ENCODE results near the gene EIF4G2.
"Not testable (repeated sequence)": the region's sequence is repeated elsewhere in the genome, so short reads cannot be mapped to it uniquely, and the experiment has no call there.

Gene EIF4G2

DNA sequence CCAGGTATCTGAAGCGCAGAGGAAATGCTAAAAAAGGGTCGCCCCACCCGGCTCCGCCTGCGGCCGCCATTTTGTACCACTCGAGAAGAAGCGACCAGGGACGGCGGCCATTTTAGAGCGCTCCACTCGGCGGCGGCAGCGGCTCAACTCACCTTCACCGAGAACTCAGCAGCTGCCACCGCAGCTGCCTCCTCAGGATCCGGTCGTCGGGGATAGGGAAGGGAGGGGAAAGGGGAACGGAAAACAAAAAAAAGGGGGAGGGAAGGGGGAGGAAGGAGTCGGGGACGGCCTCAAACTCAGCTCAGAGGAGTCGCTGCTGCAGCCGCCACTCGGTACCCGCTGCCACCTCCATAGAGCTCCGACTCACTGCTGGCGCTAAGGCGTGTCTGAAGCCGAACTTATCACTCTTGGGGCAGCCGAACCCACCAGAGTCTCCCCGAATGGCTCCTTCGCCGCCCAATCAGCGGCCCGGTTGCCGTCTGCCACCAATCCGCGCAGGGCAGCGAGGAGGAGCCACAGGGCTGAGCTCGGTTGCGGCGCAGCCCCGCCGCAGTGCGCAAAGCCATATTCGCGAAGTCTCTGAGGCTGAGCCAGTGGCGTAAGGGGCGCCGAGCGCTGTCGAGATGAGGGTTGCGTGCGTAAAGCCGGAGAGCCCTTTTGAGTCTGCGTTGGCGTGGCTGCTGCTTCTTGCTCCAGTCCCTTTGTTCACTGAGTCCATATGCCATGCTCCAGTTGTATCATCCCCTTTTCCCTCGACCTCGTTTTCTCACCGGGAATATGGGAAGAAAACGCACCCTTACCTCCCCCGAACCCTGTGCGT lies at the start of gene EIF4G2:
TSS of gene EIF4G2 (minus strand) at position 374 of the 820 bp plus-strand sequence.
- DNase-seq (ENCODE audit: low spot score) = peak; percentile 99

DNA sequence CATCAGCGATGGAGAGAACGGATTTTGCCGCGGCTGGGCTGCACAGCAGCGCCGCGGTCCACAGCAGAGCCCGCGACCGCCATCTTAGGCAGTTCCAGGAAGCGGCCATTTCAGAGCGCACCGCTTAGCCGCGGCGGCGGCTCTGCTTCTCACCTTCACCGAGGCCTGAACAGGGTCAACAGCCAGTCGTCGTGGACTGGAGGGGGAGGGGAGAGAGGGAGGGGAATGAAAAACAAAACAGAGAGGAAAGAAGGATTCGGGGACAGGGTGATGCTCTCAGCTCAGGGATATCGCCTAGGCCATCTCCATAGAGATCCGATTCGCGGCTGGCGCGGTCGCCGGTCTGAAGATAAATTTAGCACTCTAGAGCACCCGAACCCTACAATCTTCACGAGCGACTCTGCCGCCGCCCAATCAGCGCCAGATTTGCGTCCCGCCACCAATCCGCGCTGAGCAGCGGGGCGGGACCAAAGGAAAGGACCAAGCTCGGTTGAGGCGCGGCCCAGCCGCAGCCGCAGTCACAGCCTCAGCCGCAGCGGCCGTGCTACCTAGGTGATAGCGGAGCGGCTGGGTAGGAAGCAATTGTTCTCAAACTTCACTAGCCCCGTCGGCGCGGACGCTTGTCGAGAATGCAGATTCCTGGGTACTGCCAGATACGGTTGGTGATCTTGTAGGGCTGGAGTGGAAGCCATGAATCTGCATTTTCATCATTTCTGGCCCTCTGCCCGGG lies 49.1 kb upstream of the EIF4G2 start, which contains the start of gene ZBED5:
TSS of gene ZBED5 (minus strand) at position 345 of the 730 bp plus-strand sequence. CDS start 3,108 bp downstream, outside the sequence.
- peak; percentile 99 for DNase-seq (ENCODE audit: low spot score)

DNA sequence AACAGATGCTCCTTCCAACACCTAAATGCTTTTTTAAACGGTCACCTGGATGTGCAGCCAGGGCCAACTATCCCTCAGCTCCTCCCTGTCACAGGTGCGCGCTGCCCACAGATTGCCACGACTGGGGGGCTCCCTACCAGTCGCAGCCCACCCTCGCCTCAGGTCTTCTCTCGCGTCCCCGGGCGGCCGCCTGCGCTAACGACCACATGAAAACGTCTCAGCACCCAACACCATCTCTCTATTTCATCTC lies 48.7 kb upstream of the EIF4G2 start:
- DNase-seq (ENCODE audit: low spot score) = no peak

DNA sequence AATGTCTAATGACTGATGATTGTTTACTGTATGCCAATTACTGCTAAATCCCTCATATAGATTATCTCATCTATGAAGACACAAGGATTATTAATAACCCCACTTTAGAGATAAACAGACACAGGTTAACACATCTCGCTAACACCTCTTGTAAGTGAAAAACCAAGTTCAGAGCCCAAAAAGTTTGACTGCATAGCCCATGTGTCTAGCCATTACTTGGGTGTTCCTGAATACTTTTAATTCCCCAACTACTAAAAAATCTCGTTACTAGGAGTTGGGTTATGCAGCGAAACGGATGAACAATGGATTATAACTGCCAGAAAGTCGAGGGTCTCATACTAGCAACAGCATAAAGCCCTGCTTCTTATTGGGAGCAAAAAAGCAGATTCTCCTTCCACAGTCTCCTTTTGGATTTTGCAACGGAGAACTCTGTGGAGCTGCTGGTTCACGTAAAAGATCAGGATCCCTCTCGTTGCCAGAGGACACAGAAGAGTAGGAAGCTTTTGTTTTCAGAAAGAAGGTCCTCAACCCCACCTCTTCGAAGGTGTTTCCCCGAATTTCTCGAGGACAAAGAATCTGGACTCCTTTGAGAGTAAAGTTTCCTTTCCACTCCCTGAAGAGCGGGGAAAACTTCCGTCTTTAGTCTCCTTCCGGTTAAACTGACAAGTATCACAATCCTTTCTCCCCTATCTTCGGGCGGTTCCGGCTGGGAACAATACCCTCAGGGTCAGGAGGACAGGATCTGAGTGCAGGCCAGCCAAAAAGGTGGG lies 48.1 kb upstream of the EIF4G2 start:
- peak; percentile 58 for DNase-seq (ENCODE audit: low spot score)

DNA sequence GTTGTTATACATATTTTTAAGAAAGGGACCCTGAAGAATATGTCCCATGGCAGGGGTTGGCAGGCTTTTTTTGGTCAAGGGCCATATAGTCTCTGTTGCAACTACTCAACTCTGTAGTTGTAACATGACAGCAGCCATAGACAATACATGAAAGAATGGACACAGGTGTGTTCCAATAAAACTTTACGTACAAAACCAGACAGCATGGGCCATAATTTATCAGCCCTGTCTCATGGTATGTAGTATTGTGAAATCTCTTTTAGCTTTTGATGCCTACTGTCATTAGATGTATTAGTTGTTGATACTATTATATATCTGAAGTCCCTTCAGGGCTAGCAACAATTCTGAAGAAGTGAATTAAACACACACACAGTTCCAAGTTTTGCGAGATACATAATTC lies 46.6 kb upstream of the EIF4G2 start:
- no peak for DNase-seq (ENCODE audit: low spot score)

DNA sequence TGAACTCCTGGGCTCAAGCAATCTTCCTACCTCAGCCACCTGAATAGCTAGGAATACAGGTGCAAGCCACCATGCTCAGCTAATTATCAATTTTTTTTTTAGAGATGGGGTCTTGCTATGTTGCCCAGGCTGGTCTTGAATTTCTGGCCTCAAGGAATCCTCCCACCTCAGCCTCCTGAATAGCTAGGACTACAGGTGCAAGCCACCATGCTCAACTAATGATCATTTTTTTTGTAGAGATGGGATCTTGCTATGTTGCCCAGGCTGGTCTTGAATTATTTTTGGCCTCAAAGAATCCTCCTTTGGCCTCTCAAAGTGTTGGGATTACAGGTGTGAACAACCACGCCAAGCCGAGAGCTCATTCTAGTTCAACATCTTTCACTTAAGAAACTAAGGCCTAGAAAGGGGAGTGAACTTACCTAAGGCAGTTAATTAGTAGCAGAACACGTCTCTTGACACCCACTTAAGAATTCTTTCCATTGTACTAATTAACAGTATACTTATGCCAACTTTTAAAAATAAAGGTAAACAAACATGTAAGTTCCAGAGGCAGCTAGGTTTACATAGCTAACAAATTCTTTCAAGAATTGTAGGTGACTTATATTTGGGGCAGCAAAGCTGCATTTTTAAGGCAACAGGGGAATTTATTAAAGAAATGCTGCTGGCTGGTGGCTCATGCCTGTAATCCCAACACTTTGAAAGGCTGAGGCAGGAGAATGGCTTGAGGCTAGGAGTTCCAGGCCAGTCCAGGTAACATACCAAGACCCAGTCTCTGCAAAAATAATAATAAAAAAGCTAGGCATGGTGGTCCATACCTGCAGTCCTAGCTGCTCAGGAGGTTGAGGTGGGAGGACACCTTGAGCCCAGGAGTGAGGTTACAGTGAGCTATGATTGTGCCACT lies 39.5 kb upstream of the EIF4G2 start:
- DNase-seq (ENCODE audit: low spot score) = no peak

DNA sequence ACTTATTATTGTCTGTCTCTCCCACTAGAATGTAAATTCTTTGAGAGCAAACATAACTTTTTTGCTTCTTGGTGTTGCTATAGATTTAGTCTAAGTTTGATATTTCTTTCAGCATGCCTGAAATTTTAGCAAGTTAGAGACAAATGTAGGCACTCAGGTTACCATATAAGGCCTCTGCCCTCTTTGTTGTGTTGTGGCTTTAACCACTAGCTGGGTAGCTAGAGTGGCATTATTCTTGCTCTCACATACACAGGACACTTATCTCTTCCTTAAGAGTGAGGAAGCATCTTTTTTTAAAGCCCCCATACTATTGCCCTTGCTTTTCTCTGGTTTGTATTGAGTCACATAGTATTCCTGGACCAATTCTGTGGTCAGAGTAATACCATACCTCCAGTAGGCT lies 37.9 kb upstream of the EIF4G2 start:
- DNase-seq (ENCODE audit: low spot score) = no peak

DNA sequence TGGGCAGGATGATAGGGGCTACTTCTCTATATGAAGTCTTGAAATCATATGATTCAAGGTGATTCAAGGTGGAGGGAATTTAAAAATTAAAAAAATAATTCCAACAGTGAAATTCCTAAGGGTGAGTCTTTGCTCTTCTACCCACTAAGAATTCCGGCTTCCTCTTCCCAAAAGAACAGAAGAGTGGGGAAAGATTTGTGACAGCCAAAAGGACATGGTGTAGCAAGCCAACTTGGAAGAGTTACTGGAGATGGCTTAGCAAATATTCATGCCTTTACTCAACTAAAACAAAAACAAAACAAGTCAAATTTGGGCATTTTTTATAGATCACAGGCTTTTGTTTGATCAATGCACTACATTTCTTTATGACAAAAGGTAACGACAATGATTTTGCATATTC lies 36.9 kb upstream of the EIF4G2 start:
- no peak for DNase-seq (ENCODE audit: low spot score)

DNA sequence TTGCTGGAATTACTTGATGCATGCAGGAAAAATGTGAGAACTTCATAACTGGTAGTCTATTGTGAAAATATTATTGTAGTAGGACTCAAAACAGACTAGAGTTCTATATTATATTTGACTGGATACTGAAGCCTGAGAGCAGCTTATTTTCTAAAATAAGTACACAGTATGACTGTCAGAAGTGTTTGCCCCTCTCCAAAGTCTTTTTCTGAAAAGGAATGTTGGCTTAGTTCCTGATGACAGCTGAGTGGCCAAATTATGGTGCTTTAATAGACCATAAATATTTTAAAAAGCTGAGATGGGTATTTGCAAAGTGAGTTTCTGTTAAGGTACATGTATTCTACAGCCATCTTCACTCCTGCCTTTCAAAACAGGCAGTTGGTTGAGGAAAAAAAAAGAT lies 36.1 kb upstream of the EIF4G2 start:
- DNase-seq (ENCODE audit: low spot score) = no peak

DNA sequence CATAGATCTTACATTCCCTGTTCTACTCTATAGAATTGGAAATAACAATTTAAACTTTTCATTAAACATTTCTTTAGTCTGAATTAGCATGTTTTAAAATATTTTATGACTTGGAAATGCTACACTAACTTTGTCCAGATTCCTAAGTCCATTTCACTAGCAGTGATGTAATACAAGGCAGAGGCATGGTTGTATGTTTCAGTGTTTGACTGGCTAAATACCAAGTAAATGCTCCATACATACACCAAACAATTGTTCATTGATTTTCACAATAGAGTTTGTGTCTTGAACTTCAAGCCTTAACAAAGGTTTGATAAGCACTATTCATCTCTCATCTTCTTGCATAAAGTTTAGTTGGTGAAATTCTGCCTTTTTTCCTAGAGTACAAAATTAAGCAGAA lies 35.6 kb upstream of the EIF4G2 start:
- DNase-seq (ENCODE audit: low spot score) = no peak

DNA sequence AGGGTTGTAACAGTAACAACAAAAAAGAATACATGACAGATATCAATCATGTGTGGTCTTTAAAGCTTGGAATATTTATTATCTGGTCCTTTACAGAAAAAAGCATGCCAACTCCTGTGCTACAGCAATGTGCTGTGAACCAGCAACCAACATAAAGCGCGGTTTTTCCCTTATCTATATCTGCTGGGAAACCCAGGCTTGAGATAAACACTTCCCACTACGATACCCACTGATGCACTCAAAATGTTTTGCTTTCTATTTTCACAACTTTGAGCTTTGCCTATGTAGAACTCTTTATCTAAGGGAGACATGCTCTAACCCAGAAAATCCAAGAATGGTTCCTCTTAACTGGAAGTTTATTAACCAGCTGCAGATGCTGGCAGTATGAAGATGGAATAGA lies 30.2 kb upstream of the EIF4G2 start:
- no peak for DNase-seq (ENCODE audit: low spot score)

DNA sequence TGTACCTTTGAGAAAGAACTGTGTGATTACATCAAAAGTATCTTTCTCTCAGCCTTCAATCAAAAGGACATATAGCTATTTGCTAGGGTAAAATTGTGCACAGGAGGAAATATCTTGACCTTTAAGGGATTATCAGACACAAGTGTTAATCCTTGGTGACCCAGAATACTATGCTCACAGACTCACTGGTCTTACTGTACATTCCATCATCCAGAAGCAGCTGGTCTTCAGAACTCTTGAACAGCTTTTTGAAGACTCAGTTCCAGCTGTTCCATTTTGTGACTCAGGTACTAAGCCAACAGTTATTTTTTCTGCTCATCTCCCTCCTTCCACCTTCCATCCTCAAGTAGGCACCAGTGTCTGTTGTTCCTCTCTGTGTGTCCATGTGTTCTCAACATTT lies 29.4 kb upstream of the EIF4G2 start:
- no peak for DNase-seq (ENCODE audit: low spot score)

DNA sequence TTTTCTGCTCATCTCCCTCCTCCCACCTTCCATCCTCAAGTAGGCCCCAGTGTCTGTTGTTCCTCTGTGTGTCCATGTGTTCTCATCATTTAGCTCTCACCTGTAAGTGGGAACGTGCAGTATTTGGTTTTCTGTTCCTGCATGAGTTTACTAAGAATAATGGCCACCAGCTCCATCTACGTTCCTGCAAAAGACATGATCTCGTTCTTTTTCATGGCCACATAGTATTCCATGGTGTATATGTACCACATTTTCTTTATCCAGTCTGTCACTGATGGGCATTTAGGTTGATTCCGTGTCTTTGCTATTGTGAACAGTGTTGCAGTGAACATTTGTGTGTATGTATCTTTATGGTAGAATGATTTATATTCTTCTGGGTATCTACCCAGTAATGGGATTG lies 28.2 kb upstream of the EIF4G2 start:
- not testable (repeated sequence) for DNase-seq (ENCODE audit: low spot score)

DNA sequence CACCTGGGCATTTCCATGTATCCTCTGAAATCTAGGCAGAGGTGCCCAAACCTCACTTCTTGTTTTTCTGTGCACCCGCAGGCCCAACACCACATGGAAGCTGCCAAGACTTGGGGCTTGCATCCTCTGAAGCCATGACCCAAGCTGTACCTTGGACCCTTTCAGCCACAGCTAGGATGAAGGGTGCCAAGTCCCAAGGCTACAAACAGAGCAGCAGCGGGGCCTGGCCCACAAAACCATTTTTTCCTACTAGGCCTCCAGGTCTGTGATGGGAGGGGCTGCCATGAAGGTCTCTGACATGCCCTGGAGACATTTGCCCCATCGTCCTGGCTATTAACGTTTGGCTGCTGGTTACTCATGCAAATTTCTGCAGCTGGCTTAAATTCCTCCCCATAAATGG lies 20.4 kb upstream of the EIF4G2 start:
- DNase-seq (ENCODE audit: low spot score) = no peak

DNA sequence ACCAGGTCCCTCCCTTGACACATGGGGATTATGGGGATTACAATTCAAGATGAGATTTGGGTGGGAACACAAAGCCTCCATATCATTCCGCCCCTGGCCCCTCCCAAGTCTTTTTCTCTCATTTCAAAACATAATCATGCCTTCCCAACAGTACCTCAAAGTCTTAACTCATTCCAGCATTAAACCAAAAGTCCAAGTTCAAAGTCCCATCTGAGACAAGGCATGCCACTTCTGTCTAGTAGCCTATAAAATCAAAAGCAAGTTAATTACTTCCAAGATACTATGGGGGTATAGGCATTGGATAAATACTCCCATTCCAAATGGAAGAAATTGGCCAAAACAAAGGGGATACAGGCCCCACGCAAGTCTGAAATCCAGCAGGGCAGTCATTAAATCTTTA lies 19.7 kb upstream of the EIF4G2 start:
- DNase-seq (ENCODE audit: low spot score) = no peak

DNA sequence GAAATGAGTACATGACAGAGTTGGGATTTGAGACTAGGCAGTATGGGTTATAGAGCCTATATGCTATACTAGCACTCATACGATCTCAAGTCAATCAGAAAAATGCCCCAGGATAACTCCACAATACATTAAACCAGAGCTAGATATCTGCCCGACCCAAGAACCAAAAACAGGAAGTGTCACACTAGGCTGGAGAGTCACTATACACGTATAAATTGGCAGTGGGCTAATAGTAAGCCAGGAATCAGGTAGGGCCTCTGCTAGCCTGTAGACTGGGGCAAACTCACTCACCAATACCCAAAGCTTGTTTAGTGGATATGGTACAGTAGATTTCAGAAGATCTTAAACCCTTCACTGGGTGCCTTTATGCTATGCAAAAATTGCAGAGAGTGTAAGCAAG lies 16.2 kb upstream of the EIF4G2 start:
- DNase-seq (ENCODE audit: low spot score) = no peak

DNA sequence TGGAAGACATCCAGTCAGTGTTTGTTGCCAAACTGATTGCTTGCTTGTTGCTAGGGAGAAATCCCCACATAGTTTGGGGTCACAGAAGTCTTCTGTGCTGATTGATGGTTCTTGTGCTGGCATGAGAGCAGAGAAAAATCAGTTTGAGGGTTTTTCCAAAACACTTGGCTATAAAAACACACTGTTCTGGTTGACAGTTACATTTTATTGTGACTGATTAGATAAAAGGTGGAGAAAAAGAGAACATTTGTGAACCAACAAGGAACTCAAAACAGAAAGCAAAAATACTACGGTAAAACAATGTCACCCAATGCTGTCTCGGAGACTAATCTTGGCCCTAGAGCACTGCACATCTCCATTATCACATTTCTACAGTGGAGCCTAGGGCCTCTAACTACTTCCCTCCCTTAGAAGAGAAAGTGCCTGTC lies 14.4 kb upstream of the EIF4G2 start:
- DNase-seq (ENCODE audit: low spot score) = no peak

DNA sequence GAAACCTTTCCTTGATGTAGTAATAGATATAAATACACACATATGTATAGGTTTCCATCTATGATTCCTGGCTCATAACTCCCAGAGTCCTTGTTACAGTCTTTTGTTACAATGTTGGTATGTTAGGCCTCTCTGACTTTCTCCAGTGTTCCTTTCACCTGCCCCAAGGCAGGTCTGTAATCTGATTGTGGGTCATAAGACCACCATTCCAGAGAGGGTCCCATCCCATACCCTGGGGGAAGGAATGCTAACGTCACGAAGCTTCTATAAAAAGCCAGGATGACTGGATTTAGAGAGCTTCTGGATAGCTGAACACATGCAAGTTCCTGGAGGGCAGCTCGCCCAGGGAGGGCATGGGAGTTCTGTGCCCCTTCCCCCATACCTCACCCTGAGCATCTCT lies 13.8 kb upstream of the EIF4G2 start:
- not testable (repeated sequence) for DNase-seq (ENCODE audit: low spot score)

DNA sequence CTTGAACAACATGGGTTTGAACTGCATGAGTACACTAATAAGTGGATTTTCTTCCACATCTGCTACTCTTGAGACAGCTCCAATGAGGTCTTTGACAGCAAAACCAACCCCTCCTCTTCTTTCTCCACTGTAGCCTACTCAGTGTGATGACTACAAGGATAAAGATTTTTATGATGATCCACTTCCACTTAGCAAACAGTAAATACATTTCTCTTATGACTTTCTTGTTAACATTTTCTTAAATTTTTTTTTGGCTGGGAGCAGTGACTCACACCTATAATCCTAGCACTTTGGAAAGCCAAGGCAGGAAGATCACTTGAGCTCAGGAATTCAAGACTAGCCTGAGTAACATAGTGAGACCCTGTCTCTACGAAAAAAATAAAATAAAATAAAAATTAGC lies 9.9 kb upstream of the EIF4G2 start:
- DNase-seq (ENCODE audit: low spot score) = no peak

DNA sequence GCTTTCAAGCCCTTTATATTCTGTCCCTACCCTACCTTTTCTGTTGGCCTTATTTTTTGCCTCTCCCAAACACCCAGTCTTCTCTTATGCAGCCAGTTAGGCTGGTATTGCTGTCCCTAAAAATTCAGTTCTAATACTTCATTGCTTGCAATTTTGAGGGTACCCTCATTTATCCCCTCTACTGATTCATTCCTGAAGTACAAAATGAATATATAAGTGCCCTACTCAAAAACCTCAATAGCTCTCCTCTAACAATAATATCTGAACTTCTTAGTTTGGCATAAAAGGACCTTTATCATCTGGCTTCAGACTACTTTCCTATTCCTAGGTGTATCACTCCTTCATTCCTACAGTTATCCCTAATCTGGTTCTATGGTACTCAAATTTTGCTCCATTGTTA lies 5.2 kb upstream of the EIF4G2 start:
- DNase-seq (ENCODE audit: low spot score) = no peak

DNA sequence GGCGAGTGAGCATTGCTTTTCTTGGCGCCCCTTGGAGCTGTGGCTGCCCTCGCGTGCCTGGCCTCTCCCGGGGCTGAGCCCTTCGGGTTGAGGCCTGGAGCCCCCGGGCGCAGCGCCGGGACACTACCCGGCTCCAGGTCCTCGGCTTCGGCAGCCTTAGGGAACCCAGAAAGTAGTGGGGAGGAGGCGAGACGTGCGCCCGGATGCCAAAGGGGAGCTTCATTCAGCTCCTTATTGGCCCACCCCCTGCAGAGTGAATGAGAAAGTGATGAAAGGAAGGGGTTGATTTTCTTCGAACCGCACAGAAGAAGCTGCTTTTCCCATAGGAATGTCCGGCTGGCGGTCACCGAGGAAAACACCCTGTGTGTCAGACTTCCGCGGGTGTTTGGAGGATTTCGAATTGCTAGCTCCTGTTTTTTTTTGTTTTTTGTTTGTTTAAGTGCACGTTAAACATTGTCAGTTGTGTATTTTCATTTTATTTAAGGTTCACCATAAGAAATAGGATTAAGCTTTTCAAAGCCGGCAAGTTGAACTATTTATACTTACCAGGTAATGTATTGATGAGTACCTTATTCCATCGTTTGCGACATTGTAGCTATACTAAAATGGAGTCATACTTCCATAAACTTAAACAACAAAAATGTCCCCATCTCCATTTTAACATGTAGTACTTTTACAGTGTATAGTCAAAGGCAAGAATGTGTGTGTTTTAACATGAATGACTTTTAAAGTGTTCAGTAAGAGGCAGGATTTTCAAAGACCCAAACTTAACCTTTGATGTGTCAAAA lies 841 bp upstream of the EIF4G2 start:
- peak; percentile 76 for DNase-seq (ENCODE audit: low spot score)

All from cerebellar cortex (tissue), 1 donor.